Measurements from ENCODE around the gene AR. TPM values are rescaled to one million over a fixed set of nuclear protein-coding genes. Genes with fewer than 3 reads are reported as not detected.
"Not testable (repeated sequence)": the region's sequence is repeated elsewhere in the genome, so short reads cannot be mapped to it uniquely, and the experiment has no call there.

The AR gene
- total and polyA plus RNA-seq, 7 donors = under 0.01 to 9.1 (median 5.4) TPM; not detected in 1

DNA sequence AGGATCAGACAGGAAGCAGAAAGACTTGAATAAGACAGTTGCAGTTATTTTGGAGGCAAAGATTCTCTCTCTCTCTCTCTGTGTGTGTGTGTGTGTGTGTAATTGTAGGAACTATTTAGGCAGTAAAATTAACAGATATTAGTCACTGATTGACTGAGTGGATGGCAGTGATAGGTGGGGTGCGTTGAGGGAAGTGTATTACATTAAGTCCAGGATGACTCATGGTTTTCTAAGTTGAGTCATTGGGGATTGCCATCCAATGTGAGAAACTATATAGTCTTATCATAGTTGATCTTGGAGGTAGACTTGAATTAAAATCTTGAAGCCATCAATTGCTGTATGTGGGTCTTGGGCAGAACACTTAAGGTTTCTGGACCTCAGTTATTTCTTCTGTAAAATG lies 75.4 kb downstream of the AR start:
- TF ChIP-seq POLR2A (IDR thresholded peaks at IDR 0.05) (no peak), POLR2AphosphoS5 (IDR thresholded peaks at IDR 0.05) (no peak), EP300 (IDR thresholded peaks at IDR 0.05) (no peak)
- TF ChIP-seq, protein P1, sequence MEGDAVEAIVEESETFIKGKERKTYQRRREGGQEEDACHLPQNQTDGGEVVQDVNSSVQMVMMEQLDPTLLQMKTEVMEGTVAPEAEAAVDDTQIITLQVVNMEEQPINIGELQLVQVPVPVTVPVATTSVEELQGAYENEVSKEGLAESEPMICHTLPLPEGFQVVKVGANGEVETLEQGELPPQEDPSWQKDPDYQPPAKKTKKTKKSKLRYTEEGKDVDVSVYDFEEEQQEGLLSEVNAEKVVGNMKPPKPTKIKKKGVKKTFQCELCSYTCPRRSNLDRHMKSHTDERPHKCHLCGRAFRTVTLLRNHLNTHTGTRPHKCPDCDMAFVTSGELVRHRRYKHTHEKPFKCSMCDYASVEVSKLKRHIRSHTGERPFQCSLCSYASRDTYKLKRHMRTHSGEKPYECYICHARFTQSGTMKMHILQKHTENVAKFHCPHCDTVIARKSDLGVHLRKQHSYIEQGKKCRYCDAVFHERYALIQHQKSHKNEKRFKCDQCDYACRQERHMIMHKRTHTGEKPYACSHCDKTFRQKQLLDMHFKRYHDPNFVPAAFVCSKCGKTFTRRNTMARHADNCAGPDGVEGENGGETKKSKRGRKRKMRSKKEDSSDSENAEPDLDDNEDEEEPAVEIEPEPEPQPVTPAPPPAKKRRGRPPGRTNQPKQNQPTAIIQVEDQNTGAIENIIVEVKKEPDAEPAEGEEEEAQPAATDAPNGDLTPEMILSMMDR (IDR thresholded peaks at IDR 0.05) = no peak
- Histone ChIP-seq H3K27ac (no peak overlapping the region), H3K36me3 (no peaks in the 10 kb centered on the region), H3K27me3 (no peaks in the 10 kb centered on the region), H3K4me1 (no peaks in the 10 kb centered on the region), H3K9me3 (no peaks in the 10 kb centered on the region), H3K4me3 (no peak overlapping the region)
- WGBS, 2 donors = 38 to 69% methylated on average over 1 of the region's 1 CpG
- DNase-seq = no peak
- intact Hi-C loops (cut with DNase I) = no loop called here

DNA sequence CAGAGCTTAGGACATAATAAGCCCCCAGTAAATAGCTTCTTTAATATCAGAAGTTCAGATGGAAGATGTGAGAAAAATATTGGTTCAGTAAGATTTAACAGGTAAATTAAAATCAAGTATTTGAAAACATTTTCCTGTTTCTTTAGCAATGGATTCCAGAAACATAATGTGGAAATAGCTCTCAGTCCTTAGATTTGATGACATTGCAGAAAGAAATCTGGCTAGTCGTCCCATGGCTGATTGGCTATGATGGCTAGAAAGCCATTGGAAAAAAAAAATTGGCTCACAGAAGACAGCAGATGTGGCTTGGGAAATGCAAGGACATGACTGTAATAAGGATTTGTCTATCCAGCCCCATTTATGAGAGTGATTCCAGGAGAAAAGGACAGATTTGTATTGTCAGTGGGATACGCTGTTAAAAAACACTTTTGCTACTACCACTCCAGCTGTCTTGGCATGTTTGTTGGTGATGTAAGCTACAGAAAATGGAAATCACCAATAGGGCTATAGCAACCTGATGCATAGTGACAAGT lies 78.3 kb downstream of the AR start:
- H3K36me3 ChIP-seq = no peaks in the 10 kb centered on the region
- WGBS, 2 donors = 84 to 87% methylated on average over 2 of the region's 2 CpGs

DNA sequence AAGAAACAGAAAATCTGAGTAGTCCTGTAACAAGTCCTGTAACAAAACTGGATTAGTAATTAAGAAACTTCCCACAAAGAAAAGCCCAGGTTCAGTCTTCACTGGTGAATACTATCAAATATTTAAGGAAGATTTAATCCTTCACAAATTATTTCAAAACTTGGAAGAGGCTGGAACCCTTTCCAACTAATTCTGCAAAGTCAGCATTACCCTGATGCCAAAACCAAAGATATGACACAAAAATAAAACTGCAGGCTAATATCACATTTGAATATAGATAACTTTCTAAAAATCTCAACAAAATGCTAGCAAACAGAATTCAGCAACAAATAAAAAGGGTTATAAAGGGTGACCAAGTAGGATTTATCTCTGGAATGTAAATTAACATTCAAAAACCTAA lies 80.5 kb downstream of the AR start:
- H3K9me3 ChIP-seq = no peaks in the 10 kb centered on the region
- H3K27me3 ChIP-seq = no peaks in the 10 kb centered on the region
- H3K4me1 ChIP-seq = no peaks in the 10 kb centered on the region
- H3K27ac ChIP-seq = no peak overlapping the region
- no peaks in the 10 kb centered on the region for H3K36me3 ChIP-seq
- TF ChIP-seq, protein P1 (IDR thresholded peaks at IDR 0.05) = no peak
- no peak for TF ChIP-seq EP300 (IDR thresholded peaks at IDR 0.05)
- TF ChIP-seq POLR2A (IDR thresholded peaks at IDR 0.05) = no peak
- no peak for TF ChIP-seq POLR2AphosphoS5 (IDR thresholded peaks at IDR 0.05)
- DNase-seq = no peak
- intact Hi-C loops (cut with DNase I) = no loop called here
- H3K4me3 ChIP-seq = no peak overlapping the region

More for the DNA sequence above, 78.3 kb downstream of the AR start:
- Histone ChIP-seq H3K4me1 (no peaks in the 10 kb centered on the region), H3K4me3 (no peak overlapping the region), H3K27me3 (no peaks in the 10 kb centered on the region), H3K9me3 (no peaks in the 10 kb centered on the region), H3K27ac (no peak overlapping the region)
- intact Hi-C loops (cut with DNase I) = no loop called here
- TF ChIP-seq POLR2AphosphoS5 (IDR thresholded peaks at IDR 0.05) (no peak), EP300 (IDR thresholded peaks at IDR 0.05) (no peak), POLR2A (IDR thresholded peaks at IDR 0.05) (no peak)
- TF ChIP-seq, protein P1 (IDR thresholded peaks at IDR 0.05) = no peak
- no peak for DNase-seq

DNA sequence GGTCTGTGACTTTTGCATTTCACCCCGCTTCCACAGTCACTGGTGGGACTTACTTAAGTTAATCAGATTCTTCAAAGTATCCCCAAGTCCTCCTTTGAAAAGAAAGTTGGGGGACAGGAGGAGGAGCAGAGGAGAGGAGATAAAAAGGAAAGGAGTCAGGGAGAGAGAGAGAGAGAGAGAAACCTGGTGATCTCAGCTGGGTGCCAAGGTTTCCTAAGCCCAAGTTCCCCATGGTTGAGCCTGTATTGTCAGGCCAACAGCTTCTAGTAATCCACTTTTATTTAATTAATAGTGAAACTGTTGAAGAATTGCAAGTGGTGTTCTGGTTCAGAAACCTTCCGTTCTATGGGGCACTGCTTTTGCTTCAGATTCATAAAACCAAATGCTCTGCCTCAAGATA lies 91.6 kb downstream of the AR start:
- no peaks in the 10 kb centered on the region for H3K27me3 ChIP-seq
- no peaks in the 10 kb centered on the region for H3K36me3 ChIP-seq
- no peak overlapping the region for H3K27ac ChIP-seq
- intact Hi-C loops (cut with DNase I) = no loop called here
- no peak overlapping the region for H3K4me3 ChIP-seq
- 86 to 92% methylated on average over 2 of the region's 2 CpGs for WGBS, 2 donors
- no peaks in the 10 kb centered on the region for H3K4me1 ChIP-seq
- TF ChIP-seq POLR2A (IDR thresholded peaks at IDR 0.05) = no peak
- TF ChIP-seq, protein P1 (IDR thresholded peaks at IDR 0.05) = no peak
- TF ChIP-seq POLR2AphosphoS5 (IDR thresholded peaks at IDR 0.05) = no peak
- no peak for TF ChIP-seq EP300 (IDR thresholded peaks at IDR 0.05)
- no peaks in the 10 kb centered on the region for H3K9me3 ChIP-seq
- DNase-seq = no peak

DNA sequence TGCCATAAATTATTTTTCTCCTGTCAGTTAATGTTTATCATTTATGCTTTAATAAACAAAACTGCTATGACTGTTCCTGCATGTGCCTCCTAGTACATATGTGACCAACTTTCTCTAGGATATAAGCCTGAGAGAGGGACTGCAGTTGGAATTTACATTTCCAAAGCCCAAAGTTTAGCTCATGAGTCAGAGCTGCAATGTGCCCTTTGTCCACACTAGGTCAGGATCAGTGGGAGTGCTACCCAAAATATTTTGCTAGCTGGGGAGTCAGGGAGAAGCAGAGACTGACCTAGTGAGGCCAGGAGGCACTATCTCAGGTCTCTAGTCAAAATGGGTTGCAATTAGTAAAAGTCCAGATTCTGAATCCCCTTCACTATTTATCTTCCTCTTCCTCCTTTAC lies 92.7 kb downstream of the AR start:
- intact Hi-C loops (cut with DNase I) = no loop called here
- Histone ChIP-seq H3K36me3 (no peaks in the 10 kb centered on the region), H3K4me1 (no peaks in the 10 kb centered on the region), H3K9me3 (no peaks in the 10 kb centered on the region), H3K27me3 (no peaks in the 10 kb centered on the region), H3K4me3 (no peak overlapping the region), H3K27ac (no peak overlapping the region)
- TF ChIP-seq EP300 (IDR thresholded peaks at IDR 0.05) = no peak
- TF ChIP-seq POLR2A (IDR thresholded peaks at IDR 0.05) = no peak
- TF ChIP-seq, protein P1 (IDR thresholded peaks at IDR 0.05) = no peak
- no peak for TF ChIP-seq POLR2AphosphoS5 (IDR thresholded peaks at IDR 0.05)
- DNase-seq = no peak

DNA sequence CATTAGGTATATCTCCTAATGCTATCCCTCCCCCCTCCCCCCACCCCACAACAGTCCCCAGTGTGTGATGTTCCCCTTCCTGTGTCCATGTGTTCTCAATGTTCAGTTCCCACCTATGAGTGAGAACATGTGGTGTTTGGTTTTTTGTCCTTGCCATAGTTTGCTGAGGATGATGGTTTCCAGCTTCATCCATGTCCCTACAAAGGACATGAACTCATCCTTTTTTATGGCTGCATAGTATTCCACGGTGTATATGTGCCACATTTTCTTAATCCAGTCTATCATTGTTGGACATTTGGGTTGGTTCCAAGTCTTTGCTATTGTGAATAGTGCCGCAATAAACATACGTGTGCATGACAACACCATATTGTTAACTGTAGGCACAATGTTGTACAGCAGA lies 93.5 kb downstream of the AR start:
- H3K4me3 ChIP-seq; H3K27me3 ChIP-seq; intact Hi-C loops (cut with DNase I); H3K27ac ChIP-seq; H3K9me3 ChIP-seq; H3K36me3 ChIP-seq; DNase-seq; H3K4me1 ChIP-seq: not testable (repeated sequence)
- WGBS, 2 donors = 98% methylated on average over 2 of the region's 3 CpGs

Measured in sigmoid colon (tissue), 7 donors.